Measurements from ENCODE around the gene TMEM151B.
A peak's percentile ranks its signal among the peaks of the same experiment; 100 is the strongest.

Gene TMEM151B

DNA sequence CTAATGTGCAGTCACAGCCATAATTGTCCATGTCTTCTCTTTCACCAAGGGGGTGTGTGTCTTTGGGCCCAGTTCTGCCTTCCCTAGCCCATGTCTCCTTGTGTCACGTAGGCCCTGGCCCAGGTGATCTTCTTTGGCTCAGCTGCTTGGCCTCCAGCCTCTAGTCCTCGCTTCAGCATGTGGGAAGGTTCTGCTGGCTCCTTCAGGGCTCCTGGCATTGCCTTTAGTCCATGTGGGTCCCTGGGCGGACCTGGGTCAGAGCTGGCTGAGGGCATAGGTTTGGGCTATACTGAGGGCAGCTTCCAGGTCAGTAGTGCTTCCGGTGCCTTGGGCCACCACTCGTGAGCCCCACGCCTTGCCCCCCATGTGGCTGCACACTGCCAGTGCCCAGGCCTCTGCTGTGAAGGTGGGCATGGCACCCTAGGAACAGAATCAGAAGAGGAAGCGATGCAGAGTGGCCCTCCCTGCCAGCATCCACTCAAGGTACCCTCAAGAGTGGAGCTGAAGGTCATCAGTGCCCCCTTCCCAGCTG is 30.1 kb downstream of the TMEM151B start:
- TF ChIP-seq POLR2A (IDR thresholded peaks at IDR 0.05; ENCODE audit: low read depth, low read length), result no peak
- no peak for DNase-seq (ENCODE audit: insufficient read length, low spot score)
- FAIRE-seq, result no peak

DNA sequence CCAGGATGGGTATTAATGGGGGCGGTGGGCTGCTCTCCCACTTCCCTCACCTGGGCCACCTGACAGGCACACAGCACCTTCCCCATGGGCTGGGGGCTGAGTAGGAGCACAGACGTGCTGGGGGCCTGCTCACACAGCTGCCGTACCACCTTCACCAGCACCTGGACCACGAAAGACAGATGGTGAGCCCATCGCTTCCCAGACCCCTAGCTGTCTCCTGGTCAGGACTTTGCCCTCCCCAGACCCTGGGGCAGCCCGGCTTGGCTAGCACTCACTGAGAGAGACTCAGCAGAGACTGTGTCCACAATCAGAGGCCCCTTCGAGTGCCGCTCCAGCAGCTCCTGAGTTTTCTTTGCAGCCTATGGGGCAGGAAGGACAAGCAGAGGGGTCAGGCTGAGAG is 30.9 kb downstream of the TMEM151B start:
- no peak for FAIRE-seq
- TF ChIP-seq POLR2A (IDR thresholded peaks at IDR 0.05; ENCODE audit: low read depth, low read length), result no peak

DNA sequence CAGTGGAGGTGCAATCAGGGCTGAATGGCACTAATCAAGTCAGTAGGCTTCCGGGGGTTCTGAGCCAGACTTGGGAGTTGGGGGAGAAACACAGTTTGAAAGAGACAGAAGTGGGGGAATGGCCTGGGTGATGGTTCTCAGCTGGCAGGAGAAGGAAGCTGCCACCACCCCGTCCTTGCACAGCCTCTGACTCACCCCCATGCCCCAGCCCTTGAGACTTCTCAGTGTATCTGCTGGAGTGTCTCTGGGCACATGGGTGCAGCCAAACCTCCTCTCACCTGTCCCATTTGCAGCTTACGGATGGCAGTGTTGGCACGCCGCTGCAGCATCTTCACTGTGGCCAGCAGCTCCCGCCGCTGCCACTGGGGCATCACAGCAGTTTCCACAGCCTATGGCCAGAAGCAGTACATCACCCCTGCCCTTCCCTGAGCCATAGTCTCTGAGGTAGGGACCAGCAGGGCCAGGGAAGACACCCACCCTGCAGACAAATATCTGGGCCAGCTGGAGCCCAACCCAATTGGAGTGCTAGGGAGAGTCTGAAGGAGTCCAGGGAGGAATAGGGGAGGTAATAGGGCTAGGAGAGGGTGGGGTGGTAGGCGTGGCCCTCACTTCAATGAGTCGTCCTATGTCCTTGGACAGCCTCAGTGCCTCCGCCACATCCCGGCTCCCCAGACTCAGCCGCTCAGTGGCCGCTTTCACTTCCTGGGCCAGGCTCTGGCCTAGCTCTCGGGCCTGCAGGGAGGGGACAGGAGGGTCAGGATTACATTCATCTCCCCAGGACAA is 31.7 kb downstream of the TMEM151B start:
- TF ChIP-seq POLR2A (IDR thresholded peaks at IDR 0.05; ENCODE audit: low read depth, low read length), result no peak
- FAIRE-seq, result no peak
- DNase-seq (ENCODE audit: insufficient read length, low spot score), result no peak

More for the DNA sequence above, 30.9 kb downstream of the TMEM151B start:
- no peak for DNase-seq (ENCODE audit: insufficient read length, low spot score)

DNA sequence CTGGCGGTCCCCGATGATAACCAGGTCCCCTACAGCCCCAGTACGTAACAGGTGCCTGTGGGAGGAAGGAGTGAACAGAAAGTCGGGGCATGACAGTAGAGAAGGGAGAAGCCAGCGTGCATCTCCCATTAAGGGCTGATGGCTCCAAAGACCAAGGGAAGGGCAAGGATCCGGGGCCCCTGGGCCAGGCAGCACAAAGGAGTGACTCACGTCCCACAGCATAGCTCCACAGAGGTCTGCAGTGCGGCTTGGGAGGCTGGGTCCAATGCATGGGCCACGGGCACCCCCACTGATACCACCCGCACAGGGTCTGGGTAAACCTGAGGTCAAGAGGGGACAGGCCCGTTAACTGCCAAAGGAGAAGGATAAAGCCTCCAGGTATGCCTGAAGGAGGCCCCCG is 32.6 kb downstream of the TMEM151B start:
- no peak for TF ChIP-seq POLR2A (IDR thresholded peaks at IDR 0.05; ENCODE audit: low read depth, low read length)
- FAIRE-seq (no peak), DNase-seq (ENCODE audit: insufficient read length, low spot score) (no peak)

DNA sequence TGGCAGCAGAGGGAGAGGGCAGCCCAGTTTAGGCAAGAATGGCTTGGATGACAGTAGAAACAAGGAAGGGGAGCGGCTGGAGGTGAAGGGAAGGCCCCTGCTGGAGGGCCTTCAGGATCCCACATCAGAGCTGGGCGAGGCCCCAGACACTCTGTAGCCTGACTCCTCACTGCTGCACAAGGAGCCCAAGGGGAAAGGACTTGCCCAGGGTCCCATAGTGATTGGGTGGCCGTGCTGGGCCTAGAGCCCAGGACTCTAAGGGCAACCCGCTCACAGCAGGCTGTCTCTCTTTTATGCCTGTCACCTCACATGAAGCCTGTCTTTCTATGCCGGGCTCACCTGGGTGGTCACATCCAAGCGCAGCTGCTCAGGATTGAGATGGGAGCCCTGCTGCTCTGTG is 33.6 kb downstream of the TMEM151B start:
- FAIRE-seq, result no peak
- TF ChIP-seq POLR2A (IDR thresholded peaks at IDR 0.05; ENCODE audit: low read depth, low read length), result no peak
- no peak for DNase-seq (ENCODE audit: insufficient read length, low spot score)

DNA sequence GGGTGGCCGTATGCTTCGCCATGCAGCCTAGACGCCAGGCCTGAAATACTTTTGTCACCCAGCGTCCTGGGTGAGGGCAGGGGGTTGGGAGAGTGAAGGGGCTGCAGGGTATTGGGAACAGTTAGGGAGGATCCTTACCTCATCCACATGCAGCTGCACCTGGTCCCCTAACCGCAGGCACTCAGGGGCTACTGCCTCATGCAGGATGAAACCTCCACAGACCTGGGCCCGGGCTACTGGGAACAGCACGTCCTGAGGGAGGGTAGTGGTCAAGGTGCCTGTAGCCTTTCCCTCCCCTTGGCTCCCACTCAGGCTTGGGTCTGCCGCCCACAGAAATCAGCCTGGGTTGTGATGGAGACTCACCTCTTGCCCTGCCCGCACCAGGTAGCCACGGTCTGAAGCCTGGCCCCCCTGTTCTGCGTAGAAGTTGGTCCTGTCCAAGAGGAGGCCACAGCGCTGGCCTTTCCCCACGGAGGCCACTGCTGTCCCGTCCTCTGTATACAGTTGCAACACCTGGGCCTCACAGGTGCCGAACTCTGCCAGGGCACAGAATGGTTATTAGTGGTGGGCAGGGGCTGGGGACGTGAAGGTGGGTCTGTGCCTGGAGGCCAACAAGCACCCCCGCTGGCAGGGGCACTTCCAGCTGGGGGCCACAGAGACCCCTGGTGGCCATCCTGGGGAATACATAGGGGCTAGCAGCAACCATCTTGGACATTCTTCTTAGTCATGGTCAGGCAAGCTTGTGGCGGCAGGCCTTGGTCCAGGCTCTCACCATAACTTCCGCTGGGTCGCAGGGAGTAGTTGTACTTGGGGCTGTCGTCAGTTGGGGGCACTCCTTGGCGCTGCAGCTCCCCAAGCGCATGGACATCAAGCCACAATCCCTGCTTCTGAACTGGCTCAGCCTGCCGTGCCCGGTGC is 34.3 kb downstream of the TMEM151B start:
- DNase-seq (ENCODE audit: insufficient read length, low spot score) (no peak), FAIRE-seq (no peak)
- 0 out of 2 replicates have a peak, but pooled peaks have one; percentile 24 for TF ChIP-seq POLR2A (IDR thresholded peaks at IDR 0.05; ENCODE audit: low read depth, low read length)

DNA sequence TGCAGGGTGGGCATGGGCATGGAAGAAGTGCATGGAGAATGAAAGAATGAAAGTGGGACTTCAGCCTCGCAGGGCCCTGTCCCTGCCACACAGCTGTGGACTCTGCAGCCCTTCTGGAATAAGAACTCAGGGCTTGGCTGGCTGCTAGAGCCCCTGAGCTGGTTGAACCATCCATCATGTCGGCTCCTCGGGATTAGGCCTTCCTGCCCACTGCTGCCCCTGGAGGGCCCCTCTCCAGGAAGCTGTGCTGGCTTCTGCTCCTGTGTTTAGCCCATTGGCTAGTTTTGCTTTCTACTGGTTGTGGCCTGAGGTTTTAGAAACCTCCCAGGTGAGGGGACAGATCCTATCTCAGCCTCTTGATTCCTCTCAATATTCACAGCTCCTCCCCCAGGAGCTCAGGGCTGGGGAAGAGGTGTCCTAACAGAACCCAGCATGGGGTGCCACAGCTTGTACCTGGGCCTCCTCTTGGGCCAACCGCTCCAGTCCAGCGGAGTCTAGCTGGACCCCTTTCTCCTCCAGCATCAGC is 35.0 kb downstream of the TMEM151B start:
- no peak for FAIRE-seq
- TF ChIP-seq POLR2A (IDR thresholded peaks at IDR 0.05; ENCODE audit: low read depth, low read length), result no peak
- no peak for DNase-seq (ENCODE audit: insufficient read length, low spot score)

DNA sequence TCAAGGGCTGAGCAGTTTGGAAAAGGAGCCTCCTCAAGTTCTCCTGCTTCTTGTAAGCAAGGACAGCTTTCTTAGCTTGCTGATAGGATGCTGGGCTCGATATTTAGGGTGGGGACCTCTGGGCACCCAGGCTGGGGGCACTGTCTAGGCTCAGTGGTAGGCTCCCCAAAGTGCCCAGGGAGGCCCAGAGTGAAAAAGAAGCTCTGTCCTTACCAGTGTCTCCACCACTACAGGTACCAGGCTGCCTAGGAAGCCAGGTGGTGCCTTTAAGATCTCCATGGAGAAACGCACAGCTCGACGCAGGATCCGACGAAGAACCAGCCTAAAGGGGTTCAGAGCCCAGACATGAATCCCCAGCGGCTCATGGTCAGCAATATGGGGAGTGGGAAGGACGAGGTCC is 36.5 kb downstream of the TMEM151B start:
- no peak for TF ChIP-seq POLR2A (IDR thresholded peaks at IDR 0.05; ENCODE audit: low read depth, low read length)
- DNase-seq (ENCODE audit: insufficient read length, low spot score) (no peak), FAIRE-seq (no peak)

DNA sequence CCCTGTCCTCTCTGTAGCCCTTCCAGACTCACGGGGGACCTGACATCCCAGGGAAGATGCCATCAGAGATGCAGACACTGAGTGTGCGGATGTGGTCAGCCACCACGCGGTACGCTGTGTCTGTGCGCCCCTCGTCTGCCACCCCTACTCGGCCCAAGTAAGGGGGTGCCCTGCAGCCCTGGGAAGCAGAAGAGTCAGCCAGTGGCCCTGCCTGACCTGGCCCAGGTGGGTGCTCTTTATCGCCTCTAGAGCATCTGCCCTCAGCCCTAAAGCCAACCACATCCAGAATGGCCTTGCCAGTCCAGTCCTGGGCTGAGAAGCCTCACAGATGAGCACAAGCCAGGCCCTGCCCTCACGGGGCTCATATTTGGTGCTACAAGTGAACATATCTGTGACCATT is 37.0 kb downstream of the TMEM151B start:
- no peak for TF ChIP-seq POLR2A (IDR thresholded peaks at IDR 0.05; ENCODE audit: low read depth, low read length)
- FAIRE-seq (no peak), DNase-seq (ENCODE audit: insufficient read length, low spot score) (no peak)

DNA sequence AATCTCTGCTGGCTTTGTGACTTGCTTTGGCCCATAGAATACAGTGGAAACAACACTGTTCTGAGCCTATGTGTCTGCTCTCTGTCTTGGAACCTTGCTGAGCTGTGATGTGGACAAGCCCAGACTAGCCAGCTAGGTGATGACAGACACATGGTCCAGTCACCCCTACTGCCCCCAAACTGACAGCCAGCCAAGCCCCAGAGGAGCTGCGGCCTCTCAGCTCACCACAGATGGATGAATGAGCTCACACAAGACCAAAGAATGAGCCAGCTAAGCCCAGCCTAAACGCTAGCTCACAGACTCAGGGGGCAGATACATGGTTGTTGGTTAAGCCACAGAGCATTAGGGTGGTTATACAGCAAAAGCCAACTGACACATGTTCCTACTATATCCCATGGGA is 38.8 kb downstream of the TMEM151B start:
- DNase-seq (ENCODE audit: insufficient read length, low spot score), result no peak
- no peak for FAIRE-seq
- TF ChIP-seq POLR2A (IDR thresholded peaks at IDR 0.05; ENCODE audit: low read depth, low read length), result no peak

DNA sequence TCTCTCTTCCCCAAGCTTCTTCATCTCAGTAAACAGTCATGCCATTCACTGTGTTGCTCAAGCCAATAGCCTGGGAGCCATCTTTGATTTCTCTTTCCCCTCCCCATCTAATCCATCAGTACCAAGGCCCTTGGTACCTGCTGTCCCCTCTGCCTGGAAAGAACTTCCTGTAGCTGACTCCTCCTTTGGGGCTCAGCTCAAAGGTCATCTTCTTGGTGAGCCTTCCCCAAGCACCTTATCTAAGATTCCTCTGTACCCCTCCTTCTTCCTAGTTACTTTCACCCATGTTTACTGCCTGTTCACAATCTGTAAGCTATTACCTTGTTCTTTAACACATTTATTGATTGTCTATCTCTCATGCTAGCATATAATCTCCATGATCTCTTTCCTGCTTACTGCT is 39.4 kb downstream of the TMEM151B start:
- TF ChIP-seq POLR2A (IDR thresholded peaks at IDR 0.05; ENCODE audit: low read depth, low read length), result no peak
- FAIRE-seq, result no peak
- DNase-seq (ENCODE audit: insufficient read length, low spot score), result no peak

DNA sequence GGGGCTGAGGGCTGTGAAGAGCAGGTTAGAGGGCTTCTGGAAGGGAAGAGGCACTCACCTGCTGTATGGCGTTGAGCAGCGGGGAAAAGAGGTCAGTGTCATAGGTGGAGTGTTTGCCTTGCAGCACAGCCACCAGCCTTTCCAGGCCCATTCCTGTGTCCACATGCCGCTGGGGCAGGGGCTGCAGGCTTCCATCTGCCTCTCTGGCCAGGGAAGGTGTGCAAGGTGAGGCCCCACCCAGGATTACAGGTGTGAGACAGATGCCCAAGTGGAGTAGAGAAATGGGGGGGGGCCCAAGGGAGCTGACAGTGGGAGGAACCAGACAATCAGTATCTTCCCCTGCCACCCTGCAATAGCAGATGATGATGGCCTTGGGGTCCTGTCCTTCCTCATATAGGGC is 40.0 kb downstream of the TMEM151B start:
- no peak for TF ChIP-seq POLR2A (IDR thresholded peaks at IDR 0.05; ENCODE audit: low read depth, low read length)
- DNase-seq (ENCODE audit: insufficient read length, low spot score) (no peak), FAIRE-seq (no peak)

DNA sequence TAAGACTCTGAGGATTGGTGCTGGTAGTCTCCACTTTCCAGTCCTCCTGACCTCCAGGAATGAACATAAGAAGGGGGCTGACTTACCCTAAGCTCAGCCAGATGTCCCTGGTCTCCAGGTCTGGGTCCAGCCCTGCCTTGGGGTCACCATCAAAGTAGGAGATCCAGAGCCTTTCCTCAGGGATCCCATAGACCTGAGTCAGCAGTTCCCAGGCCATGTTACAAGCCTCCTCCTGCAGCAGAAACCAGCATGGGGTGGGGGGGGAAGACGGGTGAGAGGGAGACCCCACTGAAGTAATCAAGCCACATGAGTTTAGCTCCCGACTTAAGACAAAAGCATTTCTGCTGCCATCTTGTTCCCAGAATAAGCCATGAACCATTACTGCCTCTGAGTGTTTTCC is 41.1 kb downstream of the TMEM151B start:
- FAIRE-seq, result no peak
- TF ChIP-seq POLR2A (IDR thresholded peaks at IDR 0.05; ENCODE audit: low read depth, low read length), result no peak
- DNase-seq (ENCODE audit: insufficient read length, low spot score), result no peak

DNA sequence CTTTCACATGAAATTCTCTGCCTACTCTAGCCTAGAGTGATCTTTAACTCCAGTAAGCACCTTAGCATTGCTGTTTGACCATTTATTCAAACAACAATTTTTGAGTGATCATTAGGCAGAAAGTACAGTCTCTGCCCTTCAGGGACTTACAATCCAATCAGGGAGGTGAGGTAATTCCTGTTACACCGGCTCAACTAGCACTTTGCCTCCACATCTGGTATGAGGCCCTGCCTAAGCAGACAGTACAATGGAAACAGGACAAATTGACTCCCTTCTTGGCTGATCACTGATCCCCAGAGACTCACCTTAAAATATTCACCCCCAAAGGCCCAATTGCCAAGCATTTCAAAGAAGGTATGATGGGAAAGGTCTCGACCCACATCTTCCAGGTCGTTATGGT is 41.5 kb downstream of the TMEM151B start:
- no peak for TF ChIP-seq POLR2A (IDR thresholded peaks at IDR 0.05; ENCODE audit: low read depth, low read length)
- no peak for DNase-seq (ENCODE audit: insufficient read length, low spot score)
- FAIRE-seq, result no peak
